Measurements from ENCODE around the gene DNASE2.

Gene DNASE2

GRCh38 chr19:12886969-12887747, 5.9 kb upstream of the DNASE2 start, which contains the start of gene KLF1:
KLF1 (minus strand) TSS chr19:12887201; CDS start chr19:12887140, 61 bp downstream.
- DNase-seq (ENCODE audit: low read depth): no peak

DNA sequence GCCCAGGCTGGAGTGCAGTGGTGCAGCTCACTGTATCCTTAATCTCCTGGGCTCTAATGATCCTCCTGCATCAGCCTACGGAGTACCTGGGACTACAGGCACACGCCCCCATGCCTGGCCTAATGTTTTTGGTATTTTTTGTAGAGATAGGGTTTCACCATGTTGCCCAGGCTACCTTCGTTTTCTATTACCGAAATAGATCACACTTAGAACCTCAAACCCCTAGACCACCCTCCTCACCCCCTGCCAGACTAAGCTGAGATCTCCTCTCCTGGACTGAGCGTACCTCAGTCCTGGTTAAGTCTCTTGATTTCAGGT, 5.4 kb upstream of the DNASE2 start:
- no peak for DNase-seq (ENCODE audit: low read depth)

GRCh38 chr19:12885749-12886650, 4.8 kb upstream of the DNASE2 start:
- no peak for DNase-seq (ENCODE audit: low read depth)

- no peak for DNase-seq (ENCODE audit: low read depth)
Observed at GRCh38 chr19:12884926-12885748, 3.9 kb upstream of the DNASE2 start.

- DNase-seq (ENCODE audit: low read depth): no peak
Observed at GRCh38 chr19:12884627-12884925, 3.3 kb upstream of the DNASE2 start.

DNA sequence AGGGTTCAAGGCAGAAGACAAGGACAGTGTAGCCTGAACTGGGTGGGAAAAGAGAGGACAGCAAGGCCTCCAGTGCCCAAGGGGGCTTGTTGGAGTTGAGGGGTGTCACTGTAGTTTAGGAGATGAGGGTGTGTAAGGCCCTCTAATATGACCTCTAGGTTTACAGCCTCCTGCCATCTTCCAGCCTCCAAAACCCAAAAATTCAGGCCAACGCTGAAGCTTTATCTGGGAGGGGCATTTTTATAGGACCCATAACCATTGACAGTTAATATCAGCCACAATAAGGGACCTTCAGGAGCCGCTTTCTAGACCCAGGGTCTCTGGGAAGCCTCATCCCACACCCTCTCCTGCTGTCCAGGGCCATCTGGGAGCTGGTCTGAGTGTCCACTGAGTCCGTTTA, 3.0 kb upstream of the DNASE2 start:
- no peak for DNase-seq (ENCODE audit: low read depth)

DNA sequence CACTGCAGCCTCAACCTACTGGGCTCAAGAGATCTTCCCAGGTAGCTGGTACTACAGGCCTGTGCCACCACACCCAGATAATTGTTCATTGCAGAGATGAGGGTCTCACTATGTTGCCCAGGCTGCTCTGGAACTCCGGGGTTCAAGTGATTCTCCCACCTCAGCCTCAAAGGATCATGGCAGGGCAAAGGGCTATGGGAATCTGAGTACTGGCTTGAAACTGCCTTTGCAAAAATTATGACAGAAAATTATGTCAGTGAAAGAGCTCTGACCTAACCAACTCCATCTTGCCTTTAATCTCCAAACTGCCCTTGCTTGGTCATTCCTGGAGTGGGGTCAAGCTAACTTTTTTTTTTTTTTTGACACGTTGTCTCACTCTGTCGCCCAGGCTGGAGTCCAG, 1.3 kb upstream of the DNASE2 start:
- no peak for DNase-seq (ENCODE audit: low read depth)

GRCh38 chr19:12880551-12881171, 588 bp downstream of the DNASE2 start:
- DNase-seq (ENCODE audit: low read depth): no peak

DNA sequence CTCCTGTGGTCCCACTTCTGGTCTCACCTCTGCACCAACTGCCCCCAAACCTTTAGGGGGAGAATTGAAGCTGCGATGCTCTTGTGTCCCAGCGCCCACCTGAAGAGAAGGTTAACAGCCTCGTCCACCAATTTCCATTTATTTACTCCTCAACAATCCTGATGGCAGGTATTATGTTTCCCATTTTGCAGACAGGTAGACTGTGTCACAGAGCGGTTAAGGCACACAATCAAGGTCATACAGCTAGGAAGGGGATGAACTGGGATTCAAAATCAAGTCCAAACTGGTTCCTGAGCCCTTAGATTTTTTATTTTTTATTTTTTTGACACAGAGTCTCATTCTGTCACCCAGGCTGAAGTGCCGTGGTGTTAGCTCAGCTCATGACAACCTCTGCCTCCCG, 6.2 kb downstream of the DNASE2 start:
- DNase-seq (ENCODE audit: low read depth): no peak

DNA sequence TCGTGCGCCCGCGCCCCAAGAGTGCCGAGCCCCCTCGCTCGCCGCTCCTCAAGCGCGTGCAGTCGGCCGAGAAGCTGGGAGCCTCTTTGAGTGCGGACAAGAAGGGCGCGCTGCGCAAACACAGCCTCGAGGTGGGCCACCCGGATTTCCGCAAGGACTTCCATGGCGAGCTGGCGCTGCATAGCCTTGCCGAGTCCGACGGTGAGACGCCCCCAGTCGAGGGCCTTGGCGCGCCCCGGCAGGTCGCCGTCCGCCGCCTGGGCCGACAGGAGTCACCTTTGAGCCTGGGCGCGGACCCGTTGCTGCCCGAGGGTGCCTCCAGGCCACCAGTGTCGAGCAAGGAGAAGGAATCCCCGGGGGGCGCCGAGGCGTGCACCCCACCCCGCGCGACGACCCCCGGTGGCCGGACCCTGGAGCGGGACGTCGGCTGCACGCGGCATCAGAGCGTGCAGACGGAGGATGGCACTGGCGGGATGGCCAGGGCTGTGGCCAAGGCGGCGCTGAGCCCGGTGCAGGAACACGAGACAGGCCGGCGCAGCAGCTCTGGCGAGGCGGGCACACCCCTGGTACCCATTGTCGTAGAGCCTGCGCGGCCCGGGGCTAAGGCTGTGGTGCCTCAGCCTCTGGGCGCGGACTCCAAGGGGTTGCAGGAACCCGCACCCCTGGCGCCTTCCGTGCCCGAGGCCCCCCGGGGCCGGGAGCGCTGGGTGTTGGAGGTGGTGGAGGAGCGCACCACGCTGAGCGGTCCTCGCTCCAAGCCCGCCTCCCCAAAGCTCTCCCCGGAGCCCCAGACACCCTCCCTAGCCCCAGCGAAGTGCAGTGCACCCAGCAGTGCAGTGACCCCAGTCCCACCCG, 7.1 kb downstream of the DNASE2 start:
- no peak for DNase-seq (ENCODE audit: low read depth)

- DNase-seq (ENCODE audit: low read depth): no peak
Observed at GRCh38 chr19:12872941-12873890, 8.0 kb downstream of the DNASE2 start.

GRCh38 chr19:12872255-12872654, 9.0 kb downstream of the DNASE2 start:
- no peak for DNase-seq (ENCODE audit: low read depth)

- no peak for DNase-seq (ENCODE audit: low read depth)
Observed at GRCh38 chr19:12871681-12872080, 9.6 kb downstream of the DNASE2 start.

DNA sequence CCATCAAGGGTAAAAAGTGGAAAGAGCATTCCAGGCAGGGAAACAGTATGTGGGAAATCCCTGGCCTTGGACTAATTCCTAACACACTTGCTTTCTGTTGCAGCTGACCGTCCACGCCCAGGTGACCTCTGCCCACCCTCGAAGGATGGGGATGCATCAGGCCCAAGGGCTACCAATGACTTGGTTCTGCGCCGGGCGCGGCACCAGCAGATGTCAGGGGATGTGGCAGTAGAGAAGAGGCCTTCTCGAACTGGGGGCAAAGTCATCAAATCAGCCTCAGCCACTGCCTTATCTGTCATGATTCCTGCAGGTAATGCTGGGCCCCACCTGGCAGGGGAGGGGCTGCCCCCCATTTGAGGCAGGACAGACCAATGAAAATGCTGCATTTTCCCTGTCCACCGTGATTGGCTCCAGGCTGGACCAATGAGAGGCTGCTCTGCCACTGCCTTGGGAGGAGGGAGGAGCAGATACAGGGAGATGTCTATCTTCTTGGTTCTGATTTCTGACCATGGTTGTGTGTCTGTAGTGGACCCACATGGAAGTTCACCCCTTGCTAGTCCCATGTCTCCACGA, 12.6 kb downstream of the DNASE2 start:
- DNase-seq (ENCODE audit: low read depth): no peak

- DNase-seq (ENCODE audit: low read depth): no peak
Observed at GRCh38 chr19:12867120-12868099, 13.8 kb downstream of the DNASE2 start.

GRCh38 chr19:12866416-12867119, 14.7 kb downstream of the DNASE2 start:
- DNase-seq (ENCODE audit: low read depth): no peak

DNA sequence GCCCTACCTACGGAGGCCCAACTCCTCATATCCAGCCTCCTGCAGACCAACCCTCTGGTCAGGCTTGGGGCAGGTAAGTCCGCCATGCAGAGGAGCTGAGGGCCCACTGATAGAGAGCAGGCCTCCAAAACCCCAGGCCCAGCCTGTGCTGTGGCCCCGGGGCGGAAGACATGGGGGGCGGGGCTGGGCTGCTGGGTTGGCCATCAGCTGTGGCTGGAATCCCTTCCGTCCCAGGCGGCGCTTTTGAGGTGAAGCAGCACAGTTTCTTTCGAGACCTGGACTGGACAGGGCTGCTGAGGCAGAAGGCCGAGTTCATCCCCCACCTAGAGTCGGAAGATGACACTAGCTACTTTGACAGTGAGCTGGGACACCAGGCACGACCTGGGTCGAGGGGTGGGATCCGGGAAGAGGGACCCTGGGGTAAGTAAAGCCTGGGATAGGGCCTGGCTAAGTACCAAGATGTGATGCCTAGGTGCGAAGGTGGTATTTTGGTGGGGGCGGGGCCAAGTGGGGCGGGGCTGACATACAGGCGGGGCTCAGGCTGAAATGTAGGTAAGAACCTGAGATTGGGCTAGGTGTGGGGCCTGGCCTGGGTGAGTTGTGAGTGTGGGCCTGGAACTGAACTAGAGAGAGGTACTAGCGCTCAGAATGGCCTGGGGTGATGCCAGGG, 15.4 kb downstream of the DNASE2 start:
- no peak for DNase-seq (ENCODE audit: low read depth)
